HG03064 (cell line): ENCODE data around the gene OR13J1.
"Not testable (repeated sequence)": the region's sequence is repeated elsewhere in the genome, so short reads cannot be mapped to it uniquely, and the experiment has no call there.

Experiments used
- ATAC-seq: cut with Tn5 transposase; IDR thresholded peaks from one replicate; pipeline ENCODE4 v1.9.1; 2021; ENCODE audit warnings: low read depth; ENCODE audit not compliant: unreplicated experiment

The OR13J1 gene, protein sequence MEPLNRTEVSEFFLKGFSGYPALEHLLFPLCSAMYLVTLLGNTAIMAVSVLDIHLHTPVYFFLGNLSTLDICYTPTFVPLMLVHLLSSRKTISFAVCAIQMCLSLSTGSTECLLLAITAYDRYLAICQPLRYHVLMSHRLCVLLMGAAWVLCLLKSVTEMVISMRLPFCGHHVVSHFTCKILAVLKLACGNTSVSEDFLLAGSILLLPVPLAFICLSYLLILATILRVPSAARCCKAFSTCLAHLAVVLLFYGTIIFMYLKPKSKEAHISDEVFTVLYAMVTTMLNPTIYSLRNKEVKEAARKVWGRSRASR

GRCh38 chr9:35870351-35870923, at the start of gene OR13J1:
TSS of gene OR13J1 (minus strand) at chr9:35870401. CDS start at chr9:35870401, 0 bp downstream.
- no peak for ATAC-seq

- ATAC-seq, result no peak
Measured at GRCh38 chr9:35919212-35920008, 49.2 kb upstream of the OR13J1 start.

- no peak for ATAC-seq
Measured at GRCh38 chr9:35918780-35919179, 48.6 kb upstream of the OR13J1 start.

GRCh38 chr9:35917261-35917660, 47.1 kb upstream of the OR13J1 start:
- no peak for ATAC-seq

- ATAC-seq, result no peak
Measured at GRCh38 chr9:35915681-35916294, 45.6 kb upstream of the OR13J1 start.

DNA sequence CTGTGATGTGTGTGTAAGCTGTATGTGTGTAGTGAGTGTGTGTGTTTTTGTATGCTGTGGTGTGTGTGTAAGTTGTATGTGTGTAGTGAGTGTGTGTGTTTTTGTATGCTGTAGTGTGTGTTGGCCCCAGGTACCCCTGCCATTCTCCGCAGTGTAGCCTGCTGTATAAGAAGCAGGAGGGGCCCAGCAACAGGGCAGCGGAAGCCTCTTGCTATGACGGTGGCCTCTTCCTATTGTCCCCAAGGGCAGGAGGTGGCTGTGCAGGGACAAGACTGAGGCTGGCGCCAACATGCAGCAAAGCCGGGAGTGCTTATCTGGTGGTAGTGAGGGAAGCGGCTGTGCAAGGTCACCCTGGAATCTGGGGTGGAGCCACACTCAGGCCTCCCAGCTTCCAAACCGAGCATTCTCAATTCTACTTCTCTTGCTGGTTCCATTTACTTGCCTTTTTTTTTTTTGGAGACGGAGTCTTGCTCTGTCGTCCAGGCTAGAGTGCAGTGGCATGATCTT, 44.2 kb upstream of the OR13J1 start:
- no peak for ATAC-seq

- not testable (repeated sequence) for ATAC-seq
Measured at GRCh38 chr9:35913429-35913828, 43.2 kb upstream of the OR13J1 start.

GRCh38 chr9:35912791-35913400, 42.7 kb upstream of the OR13J1 start:
- ATAC-seq, result no peak

DNA sequence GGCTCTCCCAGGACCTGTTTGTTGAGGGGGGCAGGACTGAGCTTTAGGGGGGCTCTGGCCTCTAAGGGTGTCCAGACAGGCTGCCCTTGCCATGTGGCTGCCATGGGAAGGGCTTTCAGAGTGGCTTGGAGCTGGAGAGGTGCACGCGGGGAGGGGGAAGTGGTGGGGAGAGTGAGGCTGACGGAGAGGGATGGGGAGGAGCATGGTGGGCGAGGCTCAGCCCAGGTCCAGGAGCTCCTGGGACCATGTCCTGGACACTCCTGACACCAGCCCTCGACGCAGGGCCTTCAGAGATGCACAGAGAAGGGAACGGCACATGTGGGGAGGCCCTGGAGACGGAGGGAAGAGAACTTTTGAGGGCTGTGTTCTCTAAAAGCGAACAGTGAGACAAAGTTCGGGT, 41.5 kb upstream of the OR13J1 start:
- ATAC-seq, result no peak

DNA sequence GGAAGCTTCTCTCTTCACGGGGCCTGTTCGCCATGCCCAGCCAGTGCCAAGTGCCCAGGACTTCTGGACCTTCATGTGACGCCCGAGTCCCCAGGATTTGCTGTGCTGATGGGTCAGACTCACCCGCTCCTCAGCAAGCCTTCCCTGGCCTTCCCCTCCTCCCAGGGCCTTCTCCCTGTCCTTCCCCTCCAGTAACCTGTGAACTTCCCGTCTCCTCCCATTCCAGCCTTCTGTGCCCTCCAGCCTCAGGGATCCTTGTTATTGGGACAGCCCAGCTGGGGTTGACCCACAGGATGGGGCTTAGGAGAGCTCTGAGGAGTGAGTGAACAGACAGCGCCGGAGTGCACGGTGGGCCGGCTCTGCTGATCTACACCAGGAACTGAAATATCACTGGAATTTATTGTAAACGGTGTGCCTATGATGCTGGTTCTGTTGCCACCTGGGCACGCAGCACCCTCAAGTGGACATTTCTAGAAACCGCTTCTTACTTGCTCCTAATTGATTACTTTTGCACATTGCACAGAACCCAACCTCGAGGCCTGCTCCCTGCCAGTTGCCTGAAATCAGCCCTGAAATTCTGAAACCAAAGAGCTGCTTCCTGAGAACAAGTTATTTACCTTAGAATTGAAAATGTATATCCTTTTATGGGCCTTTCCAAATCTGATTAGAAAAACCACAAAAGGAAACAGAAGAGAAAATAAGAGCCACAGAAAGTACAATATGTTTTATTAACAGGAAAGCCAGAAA, 40.6 kb upstream of the OR13J1 start:
- ATAC-seq, result no peak

GRCh38 chr9:35909687-35910612, 39.7 kb upstream of the OR13J1 start:
- ATAC-seq, result no peak

DNA sequence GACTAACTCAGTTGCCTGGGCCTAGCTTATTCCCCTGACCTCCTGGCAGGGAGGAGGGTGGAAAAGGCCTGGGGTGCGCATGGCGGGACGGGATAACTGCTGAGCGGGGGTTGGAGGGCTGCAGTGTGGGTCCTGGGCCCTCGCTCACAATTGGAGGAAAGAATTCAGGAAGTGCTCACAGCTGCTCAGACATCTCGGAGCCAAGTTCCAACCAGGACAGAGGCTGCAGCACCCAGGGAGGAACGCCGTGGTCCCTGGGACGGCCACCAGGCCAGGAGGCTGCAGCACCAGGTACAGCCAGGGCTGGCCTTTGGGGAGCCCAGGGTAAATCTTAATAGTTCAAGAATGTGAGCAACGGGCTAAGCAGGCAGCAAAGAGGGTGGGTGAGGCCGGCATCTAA, 39.1 kb upstream of the OR13J1 start, which contains the start of gene SPAAR:
Gene SPAAR, plus strand, starts transcription at position 217 of the 400 bp plus-strand sequence. CDS start 974 bp downstream, outside the sequence.
- ATAC-seq, result no peak

GRCh38 chr9:35908504-35909125, 38.4 kb upstream of the OR13J1 start:
- no peak for ATAC-seq

GRCh38 chr9:35907711-35908503, 37.7 kb upstream of the OR13J1 start:
- no peak for ATAC-seq

- ATAC-seq, result no peak
Measured at GRCh38 chr9:35906923-35907699, 36.9 kb upstream of the OR13J1 start.

- ATAC-seq, result no peak
Measured at GRCh38 chr9:35905912-35906679, 35.9 kb upstream of the OR13J1 start, which contains the start of gene HRCT1. TSS of gene HRCT1 (plus strand) at chr9:35906202. CDS start at chr9:35906288, 86 bp downstream.
